ENCODE measurements around the gene AICDA.

AICDA gene

DNA sequence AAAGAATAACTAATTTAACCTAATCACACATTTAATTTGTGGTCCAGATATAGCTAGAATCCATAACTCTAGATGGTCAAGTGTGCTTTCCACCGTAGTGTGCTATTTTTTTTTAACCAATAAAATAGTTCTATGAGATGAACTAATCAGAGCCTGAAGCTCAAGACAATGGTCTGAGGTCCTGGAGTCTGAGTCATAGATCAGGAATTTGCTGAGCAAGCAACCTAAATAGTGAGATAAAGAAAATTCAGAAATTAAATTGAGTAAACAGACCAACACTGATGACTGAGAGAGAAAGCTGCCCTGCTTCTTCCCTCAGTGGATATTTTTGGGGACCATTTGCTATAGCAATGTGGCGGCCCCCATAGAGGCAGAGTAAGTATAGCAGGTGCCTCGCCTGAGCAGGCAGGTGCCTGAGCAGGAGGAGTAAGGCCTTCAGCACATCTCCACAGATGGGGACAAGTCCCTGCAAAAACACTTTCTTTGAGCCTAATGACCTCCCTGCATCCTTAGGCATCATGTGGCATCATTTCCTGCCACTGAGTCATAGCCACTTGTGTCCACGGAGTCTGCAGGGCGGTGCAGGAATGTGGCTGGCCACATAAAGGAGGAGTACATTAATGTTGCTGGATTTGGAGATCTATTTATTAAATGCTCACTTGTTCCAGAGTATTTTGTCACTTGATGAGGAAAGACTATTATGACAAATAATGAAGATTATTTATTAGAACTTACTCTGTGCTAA is 58.0 kb downstream of the AICDA start:
- no peak for DNase-seq

DNA sequence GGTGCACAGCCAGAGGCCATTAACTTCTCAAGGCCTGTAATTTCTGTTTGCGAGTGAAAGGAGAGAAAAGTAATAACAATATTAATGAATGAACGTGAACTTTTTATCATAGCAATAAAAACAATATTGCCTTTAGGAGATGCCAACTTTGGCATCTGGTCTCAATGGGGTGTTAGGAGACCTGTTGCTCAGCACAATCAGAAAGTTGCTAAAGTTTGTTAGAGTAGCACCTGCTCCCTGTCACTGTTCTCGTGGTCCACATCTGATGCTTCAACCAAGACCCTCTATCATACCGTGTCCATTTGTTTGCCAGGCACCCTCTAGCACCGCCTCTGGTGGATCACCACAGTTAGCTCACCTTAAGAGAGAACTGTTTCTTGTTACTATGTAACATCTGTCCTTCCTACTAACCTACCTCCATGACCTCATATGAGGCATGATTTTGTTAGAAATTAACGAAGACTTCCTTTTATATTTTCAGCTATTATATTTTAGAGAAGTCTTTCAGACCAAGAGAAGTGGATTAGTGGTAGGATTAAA is 59.5 kb downstream of the AICDA start:
- no peak for DNase-seq

Measured in DMS 273 treated with DMSO at 0.1 percent for 48 hours (cell line).